GM21576 (cell line): Measurements from ENCODE around the gene SULT1B1.

Experiments
- ATAC-seq: cut with Tn5 transposase; IDR thresholded peaks from one replicate; pipeline ENCODE4 v1.9.1; 2021; ENCODE audit warnings: mild to moderate bottlenecking, moderate library complexity; ENCODE audit not compliant: unreplicated experiment

The SULT1B1 gene

GRCh38 chr4:69750346-69750745 lies 10.1 kb downstream of the SULT1B1 start:
- no peak for ATAC-seq

GRCh38 chr4:69749771-69750170 lies 10.6 kb downstream of the SULT1B1 start:
- no peak for ATAC-seq

GRCh38 chr4:69748173-69748572 lies 12.2 kb downstream of the SULT1B1 start:
- ATAC-seq, result no peak

- no peak for ATAC-seq
Observed at GRCh38 chr4:69744157-69744478, 16.3 kb downstream of the SULT1B1 start.

- ATAC-seq, result no peak
Observed at GRCh38 chr4:69743476-69744156, 16.8 kb downstream of the SULT1B1 start.

GRCh38 chr4:69742596-69742995 lies 17.8 kb downstream of the SULT1B1 start:
- ATAC-seq, result no peak

DNA sequence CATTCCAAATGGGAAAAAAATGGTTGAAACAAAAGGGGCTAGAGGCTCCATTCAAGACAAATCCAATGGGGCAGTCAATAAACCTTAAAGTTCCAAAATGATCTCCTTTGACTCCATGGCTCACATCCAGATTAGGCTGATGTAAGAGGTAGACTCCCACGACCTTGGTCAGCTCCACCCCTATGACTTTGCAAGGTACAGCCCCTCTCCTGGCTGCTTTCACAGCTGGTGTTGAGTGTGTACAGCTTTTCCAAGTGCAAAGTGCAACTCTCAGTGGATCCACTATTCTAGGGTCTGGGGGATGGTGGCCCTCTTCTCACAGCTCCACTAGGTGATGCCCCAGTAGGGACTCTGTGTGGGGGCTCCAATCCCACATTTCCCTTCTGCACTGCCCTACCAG lies 21.5 kb downstream of the SULT1B1 start:
- no peak for ATAC-seq

GRCh38 chr4:69735119-69735518 lies 25.3 kb downstream of the SULT1B1 start:
- ATAC-seq, result no peak

DNA sequence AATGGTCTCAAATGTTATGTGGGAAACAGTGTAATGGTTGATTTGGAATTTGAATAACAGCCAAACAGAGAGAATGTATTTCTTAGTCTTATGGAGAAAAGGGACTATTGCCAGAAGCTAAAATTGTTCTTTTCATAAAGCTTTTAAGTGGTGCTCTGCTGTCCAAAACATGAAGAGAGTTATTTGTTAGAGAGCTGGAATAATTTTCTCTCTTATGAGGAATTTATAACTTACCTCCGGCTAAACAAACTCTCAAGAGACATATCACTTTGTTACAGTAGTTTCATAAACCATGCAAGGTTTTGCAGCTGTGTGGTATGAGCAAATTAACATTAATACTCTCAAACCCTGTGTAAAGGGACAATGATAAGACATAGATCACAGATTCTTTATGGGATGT lies 28.6 kb downstream of the SULT1B1 start:
- ATAC-seq, result no peak

DNA sequence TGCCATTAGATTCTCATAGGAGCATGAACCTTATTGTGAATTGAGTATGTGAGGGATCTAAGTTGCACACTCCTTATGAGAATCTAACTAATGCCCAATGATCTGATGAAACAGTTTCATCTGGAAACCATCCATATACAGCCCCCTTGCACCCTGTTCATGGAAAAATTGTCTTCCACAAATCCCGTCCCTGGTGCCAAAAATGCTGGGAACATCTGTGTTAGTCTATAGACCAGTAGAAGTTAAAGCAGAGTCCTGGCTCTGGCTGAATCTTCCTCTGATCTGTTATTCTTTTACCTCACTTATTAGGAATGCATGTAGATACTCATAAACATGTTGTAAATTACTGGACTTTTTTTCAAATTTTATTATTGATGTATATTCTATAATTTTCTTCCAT lies 29.2 kb downstream of the SULT1B1 start:
- no peak for ATAC-seq

GRCh38 chr4:69730002-69730401 lies 30.4 kb downstream of the SULT1B1 start:
- ATAC-seq, result no peak

DNA sequence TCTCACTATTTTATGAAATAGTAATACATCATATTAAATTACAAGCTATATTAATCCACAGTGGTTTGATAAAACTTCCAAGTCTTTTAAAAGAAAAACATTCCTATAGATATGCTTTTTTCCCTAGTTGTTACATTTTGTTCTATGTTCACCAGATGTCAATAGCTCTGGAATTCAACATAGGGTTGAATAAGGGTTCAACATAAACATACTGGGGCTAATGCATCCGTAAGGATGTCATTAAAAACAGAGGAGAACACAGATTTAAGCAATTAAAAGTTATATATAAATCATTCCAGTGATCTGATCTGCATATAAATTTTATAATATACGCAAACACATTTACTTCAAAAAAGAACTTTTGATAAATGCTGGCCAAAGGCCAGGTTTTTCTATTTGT lies 32.5 kb downstream of the SULT1B1 start:
- ATAC-seq, result no peak

- ATAC-seq, result no peak
Observed at GRCh38 chr4:69727426-69727825, 33.0 kb downstream of the SULT1B1 start.

DNA sequence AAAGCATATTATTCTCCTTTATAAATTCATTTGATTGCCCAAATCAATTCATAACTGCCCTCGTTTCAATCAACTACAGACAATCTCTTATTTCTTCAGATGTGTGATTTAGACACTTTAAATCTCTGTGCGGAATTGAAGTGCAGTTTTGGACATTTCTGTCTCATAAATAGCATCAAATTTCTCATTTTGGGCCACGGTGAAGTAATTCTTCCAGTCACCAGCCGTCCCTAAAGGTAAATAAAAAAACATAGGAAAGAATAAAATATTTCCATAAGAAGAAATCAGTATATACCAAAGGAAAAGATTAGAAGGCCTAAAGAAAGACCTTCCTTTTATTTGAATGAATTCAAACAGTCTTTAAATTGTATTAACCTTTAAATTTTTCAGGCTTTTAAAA lies 33.4 kb downstream of the SULT1B1 start:
- no peak for ATAC-seq

GRCh38 chr4:69718396-69719271 lies 41.8 kb downstream of the SULT1B1 start:
- ATAC-seq, result no peak

DNA sequence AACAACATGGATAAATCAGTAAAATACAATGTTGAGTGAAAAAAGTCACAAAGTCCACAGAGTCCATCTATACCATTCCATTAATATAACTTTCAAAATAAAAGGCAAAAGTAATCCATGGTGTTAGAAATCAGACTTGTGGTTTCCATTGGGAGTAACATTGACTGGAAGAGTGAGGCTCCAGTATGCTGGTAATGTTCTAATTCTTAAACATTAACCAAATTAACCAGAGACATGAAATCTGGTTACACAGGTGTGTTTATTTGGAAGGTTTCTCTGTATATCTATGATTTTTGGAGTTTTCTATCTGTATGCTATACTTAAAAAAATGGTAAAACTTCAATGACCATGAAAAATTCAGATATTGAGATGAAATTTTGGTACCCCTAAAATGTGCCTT lies 42.6 kb downstream of the SULT1B1 start:
- no peak for ATAC-seq

- ATAC-seq, result no peak
Observed at GRCh38 chr4:69716654-69717053, 43.8 kb downstream of the SULT1B1 start.

- no peak for ATAC-seq
Observed at GRCh38 chr4:69714086-69714485, 46.3 kb downstream of the SULT1B1 start.

DNA sequence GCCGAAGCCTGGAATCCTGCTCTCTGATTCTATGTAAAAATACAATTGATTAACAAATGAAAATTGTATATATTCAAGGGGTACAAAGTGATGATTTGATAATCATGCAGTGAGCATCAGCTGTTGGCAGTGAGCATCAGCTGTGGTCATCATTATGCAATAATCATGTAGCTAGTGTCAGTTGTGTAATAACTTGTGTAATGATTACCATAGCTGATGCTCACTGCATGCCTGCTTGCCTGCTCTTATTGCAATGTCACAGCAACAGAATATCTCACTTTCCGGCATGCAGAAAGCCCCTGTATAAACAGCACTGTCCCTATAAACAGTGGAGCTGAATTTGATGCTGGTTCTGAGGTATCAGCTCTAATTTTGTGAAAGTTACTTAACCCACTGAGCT lies 46.8 kb downstream of the SULT1B1 start:
- no peak for ATAC-seq

DNA sequence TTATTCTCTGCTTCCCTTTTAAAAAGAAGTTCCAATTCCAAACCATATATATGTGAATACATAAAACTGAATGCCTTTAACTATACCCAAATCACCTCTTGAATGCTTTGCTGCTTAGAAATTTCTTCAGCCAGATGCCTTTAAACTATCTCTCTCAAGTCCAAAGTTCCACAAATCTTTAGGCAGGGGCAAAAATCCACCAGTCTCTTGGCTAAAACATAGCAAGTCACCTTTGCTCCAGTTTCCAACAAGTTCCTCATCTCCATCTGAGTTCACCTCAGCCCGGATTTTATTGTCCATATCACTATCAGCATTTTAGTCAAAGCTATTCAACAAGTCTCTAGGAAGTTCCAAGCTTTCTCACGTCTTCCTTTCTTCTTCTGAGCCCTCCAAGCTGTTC lies 49.8 kb downstream of the SULT1B1 start:
- no peak for ATAC-seq

DNA sequence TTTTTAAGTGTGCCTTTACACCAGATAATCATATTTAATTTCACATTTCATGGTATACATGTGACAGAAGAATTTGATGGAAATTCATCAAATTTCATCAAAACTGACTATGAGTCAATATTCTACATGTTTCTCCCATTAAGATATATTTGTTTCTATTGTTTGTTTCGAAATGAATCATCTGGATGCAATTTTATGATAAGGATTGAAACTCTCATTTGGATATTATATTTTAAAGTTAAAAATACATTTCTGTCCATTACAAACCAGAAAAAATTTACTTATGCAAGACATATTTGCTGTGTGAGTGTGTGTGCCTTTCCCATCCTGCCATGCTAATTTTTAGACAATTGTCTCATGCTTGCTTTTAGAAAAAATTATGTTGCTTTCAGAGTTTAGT lies 52.2 kb downstream of the SULT1B1 start:
- no peak for ATAC-seq

DNA sequence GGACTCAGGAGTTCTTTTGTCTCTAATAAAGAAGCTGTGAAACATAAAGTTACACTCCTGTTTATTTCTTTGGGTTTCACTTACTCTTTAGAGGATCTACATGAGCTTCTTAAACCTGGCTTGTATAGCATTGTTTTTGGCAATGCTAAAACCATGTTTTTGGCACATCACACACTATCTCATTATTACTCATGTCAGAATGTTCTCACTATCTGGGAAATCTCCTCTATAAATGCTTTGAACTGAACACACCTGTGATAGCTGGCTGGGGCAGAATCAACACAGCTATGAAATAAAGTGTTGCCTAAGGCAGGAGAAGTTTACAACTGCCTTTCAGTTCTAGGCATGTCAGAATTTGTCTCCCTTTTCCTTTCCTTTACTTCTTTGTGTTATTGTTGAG lies 52.6 kb downstream of the SULT1B1 start:
- ATAC-seq, result no peak

GRCh38 chr4:69702201-69702600 lies 58.2 kb downstream of the SULT1B1 start:
- no peak for ATAC-seq
